H9 (cell line): ENCODE measurements around the gene USP9X. TPM values are rescaled to one million over a fixed set of nuclear protein-coding genes. Genes with fewer than 3 reads are reported as not detected.

Source experiments
- DNase-seq: peaks from one replicate; pipeline ENCODE4 v3.0.0-alpha.2; 2017
- H2AFZ ChIP-seq: one replicate; pipeline ENCODE4 v1.6.1; 2013; ENCODE audit warnings: mild to moderate bottlenecking, low read length, control low read depth, moderate library complexity
- H2AK5ac ChIP-seq: 2 replicates; pipeline ENCODE4 v1.6.1; 2013; ENCODE audit warnings: low read length, control low read depth, mixed read lengths; ENCODE audit not compliant: insufficient read length
- H2BK120ac ChIP-seq: one replicate; pipeline ENCODE4 v1.6.1; 2013; ENCODE audit warnings: low read depth, mild to moderate bottlenecking, low read length, control low read depth, inconsistent platforms; ENCODE audit not compliant: poor library complexity, severe bottlenecking
- H2BK12ac ChIP-seq: 2 replicates; pipeline ENCODE4 v1.6.1; 2013; ENCODE audit warnings: low read length, control low read depth, mixed read lengths, low read depth; ENCODE audit not compliant: insufficient read length
- H2BK15ac ChIP-seq: 2 replicates; pipeline ENCODE4 v1.6.1; 2013; ENCODE audit warnings: low read depth, low read length, control low read depth
- H2BK20ac ChIP-seq: one replicate; pipeline ENCODE4 v1.6.1; 2013; ENCODE audit warnings: low read depth, mild to moderate bottlenecking, low read length, control low read depth, inconsistent platforms; ENCODE audit not compliant: poor library complexity, severe bottlenecking
- H2BK5ac ChIP-seq: 2 replicates; pipeline ENCODE4 v1.6.1; 2013; ENCODE audit warnings: low read length, control low read depth, mixed read lengths; ENCODE audit not compliant: insufficient read length
- H3K14ac ChIP-seq: 2 replicates; pipeline ENCODE4 v1.6.1; 2013; ENCODE audit warnings: low read length, control low read depth; ENCODE audit not compliant: insufficient read depth
- H3K18ac ChIP-seq: 2 replicates; pipeline ENCODE4 v1.6.1; 2013; ENCODE audit warnings: low read depth, mild to moderate bottlenecking, mixed read lengths, low read length, control low read depth; ENCODE audit not compliant: insufficient read length
- H3K23ac ChIP-seq: 2 replicates; pipeline ENCODE4 v1.6.1; 2013; ENCODE audit warnings: low read length, control low read depth, mixed read lengths, low read depth; ENCODE audit not compliant: insufficient read length
- H3K23me2 ChIP-seq: 2 replicates; pipeline ENCODE4 v1.6.1; 2013; ENCODE audit warnings: low read depth, mild to moderate bottlenecking, mixed read lengths, low read length, control low read depth; ENCODE audit not compliant: insufficient read length, poor library complexity, severe bottlenecking
- H3K27ac ChIP-seq: 2 replicates; pipeline ENCODE4 v1.5.1; 2013; ENCODE audit warnings: low read length, control low read depth, mixed read lengths, low read depth; ENCODE audit not compliant: insufficient read length
- H3K27me3 ChIP-seq: 2 replicates; pipeline ENCODE4 v1.6.1; 2013; ENCODE audit warnings: low read length, control low read depth, inconsistent platforms; ENCODE audit not compliant: insufficient read depth
- H3K4ac ChIP-seq: 2 replicates; pipeline ENCODE4 v1.6.1; 2013; ENCODE audit warnings: low read depth, mild to moderate bottlenecking, control low read depth, inconsistent platforms, low read length, moderate library complexity
- H3K4me1 ChIP-seq: 2 replicates; pipeline ENCODE4 v1.6.1; 2013; ENCODE audit warnings: low read length, control low read depth, inconsistent platforms; ENCODE audit not compliant: insufficient read depth
- H3K4me2 ChIP-seq: 2 replicates; pipeline ENCODE4 v1.6.1; 2013; ENCODE audit warnings: low read length, control low read depth, mixed read lengths; ENCODE audit not compliant: insufficient read length, insufficient read depth
- H3K56ac ChIP-seq: 2 replicates; pipeline ENCODE4 v1.6.1; 2013; ENCODE audit warnings: low read depth, mild to moderate bottlenecking, mixed read lengths, low read length, control low read depth; ENCODE audit not compliant: insufficient read length
- H3K79me1 ChIP-seq: 2 replicates; pipeline ENCODE4 v1.6.1; 2013; ENCODE audit warnings: low read depth, mild to moderate bottlenecking, moderate library complexity, low read length, control low read depth, inconsistent platforms; ENCODE audit not compliant: insufficient read depth, poor library complexity, severe bottlenecking
- H3K79me2 ChIP-seq: 2 replicates; pipeline ENCODE4 v1.6.1; 2013; ENCODE audit warnings: low read length, control low read depth, inconsistent platforms; ENCODE audit not compliant: insufficient read depth
- H3K9ac ChIP-seq: 2 replicates; pipeline ENCODE4 v1.6.1; 2013; ENCODE audit warnings: low read length, control low read depth, mixed read lengths; ENCODE audit not compliant: insufficient read length; ENCODE audit errors: extremely low read depth
- H3K9me3 ChIP-seq: one replicate; pipeline ENCODE4 v1.6.1; 2013; ENCODE audit warnings: low read depth, low read length, inconsistent platforms; ENCODE audit not compliant: control insufficient read depth
- H3T11ph ChIP-seq: one replicate; pipeline ENCODE4 v1.6.1; 2013; ENCODE audit warnings: mild to moderate bottlenecking, low read length, control low read depth, inconsistent platforms
- H4K20me1 ChIP-seq: one replicate; pipeline ENCODE4 v1.6.1; 2013; ENCODE audit not compliant: control insufficient read depth, insufficient read length, insufficient read depth
- H4K5ac ChIP-seq: 2 replicates; pipeline ENCODE4 v1.6.1; 2013; ENCODE audit warnings: low read depth, mild to moderate bottlenecking, mixed read lengths, low read length, control low read depth; ENCODE audit not compliant: insufficient read length
- H4K8ac ChIP-seq: replicated peaks from 2 replicates; pipeline ENCODE4 v1.6.1; 2013; ENCODE audit warnings: low read length, control low read depth, mixed read lengths, low read depth; ENCODE audit not compliant: insufficient read length
- H4K91ac ChIP-seq: 2 replicates; pipeline ENCODE4 v1.6.1; 2013; ENCODE audit warnings: low read depth, mild to moderate bottlenecking, moderate library complexity, mixed read lengths, low read length, control low read depth; ENCODE audit not compliant: insufficient read length
- H3K27ac Mint-ChIP-seq, 3 experiments: 2 replicates in 2 of 3; 3 replicates in 1 of 3; pipeline ENCODE4 v1.8.0; 2020 to 2021; ENCODE audit warnings: mixed read lengths in 3 of 3, mild to moderate bottlenecking in 1 of 3, moderate library complexity in 1 of 3
- H3K27me3 Mint-ChIP-seq: 2 replicates; pipeline ENCODE4 v1.8.0; 2021; ENCODE audit warnings: low read depth, mild to moderate bottlenecking, moderate library complexity, mixed read lengths
- H3K36me3 Mint-ChIP-seq, 3 experiments: 2 replicates in 2 of 3; 3 replicates in 1 of 3; pipeline ENCODE4 v1.8.0; 2020 to 2021; ENCODE audit warnings: low read depth in 3 of 3, mixed read lengths in 3 of 3; ENCODE audit not compliant: insufficient read depth in 1 of 3
- H3K4me1 Mint-ChIP-seq, 2 experiments: 2 replicates each; pipeline ENCODE4 v1.8.0; 2020; ENCODE audit warnings: mixed read lengths in 2 of 2
- H3K4me3 Mint-ChIP-seq, 2 experiments: 2 replicates in 1 of 2; 3 replicates in 1 of 2; pipeline ENCODE4 v1.8.0; 2020 to 2021; ENCODE audit warnings: mild to moderate bottlenecking in 2 of 2, mixed read lengths in 2 of 2, moderate library complexity in 1 of 2
- H3K9me3 Mint-ChIP-seq, 2 experiments: 2 replicates in 1 of 2; 3 replicates in 1 of 2; pipeline ENCODE4 v1.8.0; 2020; ENCODE audit warnings: mild to moderate bottlenecking in 2 of 2, mixed read lengths in 2 of 2, moderate library complexity in 1 of 2
- WGBS: extraction: QIAGEN DNeasy Blood & Tissue Kit; methylation state at CpG from one replicate; pipeline ENCODE4 v1.1.7; 2013; ENCODE audit warnings: missing lambda C conversion rate, low lambda C conversion rate, mixed read lengths; ENCODE audit not compliant: insufficient read length; ENCODE audit errors: extremely low coverage; 5-methylcytosine and 5-hydroxymethylcytosine counted together
- total RNA-seq: library from RNA; stranded (reverse); gene quantifications from 2 replicates; pipeline ENCODE4 v1.2.1, GENCODE V29; 2021
- TF ChIP-seq, protein P1 (sequence below): fragments of 200-600 bp; sonication (generic); conservative IDR thresholded peaks from 3 replicates; pipeline ENCODE4 v1.8.0; 2021; ENCODE audit warnings: antibody characterized with exemption, mild to moderate bottlenecking

USP9X gene
- total RNA-seq, 1 experiment from 2014 or later: 284 TPM

DNA sequence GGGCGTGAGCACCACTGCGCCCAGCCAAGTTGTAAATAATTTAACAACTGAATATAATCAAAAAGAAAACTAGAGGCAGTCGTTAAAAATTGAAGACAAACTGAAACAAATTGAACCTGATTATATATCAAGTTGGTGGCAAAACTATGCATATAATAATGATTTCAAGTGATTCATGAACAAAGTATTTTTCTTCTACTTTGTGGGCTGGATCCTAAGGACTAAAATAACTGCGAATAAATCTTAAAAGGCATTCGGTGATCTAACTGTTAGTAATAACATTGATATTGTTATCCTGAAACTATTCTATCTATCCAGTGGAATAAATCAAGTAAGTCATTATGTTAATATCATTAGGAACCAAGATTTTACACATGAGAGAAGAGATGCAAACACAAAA is 21.2 kb upstream of the USP9X start:
- Histone ChIP-seq H4K91ac (no peak overlapping the region), H3K4ac (no peak overlapping the region), H3K4me2 (no peak overlapping the region), H3K14ac (no peak overlapping the region), H3K23me2 (no peaks in the 10 kb centered on the region), H3K27me3 (no peaks in the 10 kb centered on the region), H4K5ac (no peak overlapping the region), H3T11ph (no peak overlapping the region), H2BK120ac (no peak overlapping the region), H3K56ac (no peak overlapping the region), H3K9me3 (no peaks in the 10 kb centered on the region), H3K23ac (no peak overlapping the region), H3K9ac (no peak overlapping the region), H2BK5ac (no peak overlapping the region), H2BK12ac (no peak overlapping the region), H4K8ac (no peak overlapping the region), H2AK5ac (no peak overlapping the region), H4K20me1 (no peaks in the 10 kb centered on the region), H3K79me1 (no peaks in the 10 kb centered on the region), H3K27ac (no peak overlapping the region), H3K18ac (no peak overlapping the region), H3K79me2 (no peaks in the 10 kb centered on the region), H3K4me1 (no peaks in the 10 kb centered on the region; the same call in 1 of the 2 replicates), H2BK20ac (no peak overlapping the region), H2BK15ac (no peak overlapping the region), H2AFZ (no peak overlapping the region)
- Mint-ChIP-seq H3K36me3 (no peaks in the 10 kb centered on the region), H3K4me3 (no peak overlapping the region), H3K27ac (no peak overlapping the region), H3K27me3 (peaks cover 4% of the 10 kb centered on the region; the same call in 1 of the 2 replicates), H3K9me3 (peaks cover 30 to 45% of the 10 kb centered on the region in 2 experiments), H3K4me1 (peaks cover 3 to 5% of the 10 kb centered on the region in 2 experiments; a peak in 2 of 4 replicates)
- TF ChIP-seq, protein P1, sequence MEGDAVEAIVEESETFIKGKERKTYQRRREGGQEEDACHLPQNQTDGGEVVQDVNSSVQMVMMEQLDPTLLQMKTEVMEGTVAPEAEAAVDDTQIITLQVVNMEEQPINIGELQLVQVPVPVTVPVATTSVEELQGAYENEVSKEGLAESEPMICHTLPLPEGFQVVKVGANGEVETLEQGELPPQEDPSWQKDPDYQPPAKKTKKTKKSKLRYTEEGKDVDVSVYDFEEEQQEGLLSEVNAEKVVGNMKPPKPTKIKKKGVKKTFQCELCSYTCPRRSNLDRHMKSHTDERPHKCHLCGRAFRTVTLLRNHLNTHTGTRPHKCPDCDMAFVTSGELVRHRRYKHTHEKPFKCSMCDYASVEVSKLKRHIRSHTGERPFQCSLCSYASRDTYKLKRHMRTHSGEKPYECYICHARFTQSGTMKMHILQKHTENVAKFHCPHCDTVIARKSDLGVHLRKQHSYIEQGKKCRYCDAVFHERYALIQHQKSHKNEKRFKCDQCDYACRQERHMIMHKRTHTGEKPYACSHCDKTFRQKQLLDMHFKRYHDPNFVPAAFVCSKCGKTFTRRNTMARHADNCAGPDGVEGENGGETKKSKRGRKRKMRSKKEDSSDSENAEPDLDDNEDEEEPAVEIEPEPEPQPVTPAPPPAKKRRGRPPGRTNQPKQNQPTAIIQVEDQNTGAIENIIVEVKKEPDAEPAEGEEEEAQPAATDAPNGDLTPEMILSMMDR: no peak
- DNase-seq: no peak
- WGBS: no CpG with 5 or more reads among the region's 5 CpGs
